NOMO-1 (cell line): ENCODE data around the gene GSTT4.
"Not testable (repeated sequence)": the region's sequence is repeated elsewhere in the genome, so short reads cannot be mapped to it uniquely, and the experiment has no call there.

Experiments
- DNase-seq, 2 experiments: peaks; one replicate each; lab custom pipeline; 2025; ENCODE audit not compliant: unreplicated experiment in 2 of 2; lab: John Stamatoyannopoulos, UW

The GSTT4 gene

DNA sequence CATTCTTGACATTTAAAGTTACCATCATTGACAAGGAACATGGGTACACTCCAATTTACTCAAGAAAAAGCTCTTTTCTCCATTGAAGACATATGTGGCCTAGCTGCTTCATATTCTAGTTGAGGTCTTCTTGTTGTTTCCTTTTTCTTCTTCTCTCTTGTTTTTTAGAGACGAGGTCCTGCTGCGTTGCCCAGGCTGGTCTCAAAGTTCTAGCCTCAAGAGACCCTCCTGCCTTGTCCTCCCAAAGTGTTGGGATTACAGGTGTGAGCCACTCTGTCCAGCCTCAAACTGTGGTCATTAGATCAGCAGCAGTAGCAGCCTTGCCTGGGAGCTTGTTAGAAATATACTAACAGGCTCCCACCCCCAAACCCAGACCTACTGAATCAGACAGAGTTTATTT is 12.2 kb downstream of the GSTT4 start:
- not testable (repeated sequence) for DNase-seq

DNA sequence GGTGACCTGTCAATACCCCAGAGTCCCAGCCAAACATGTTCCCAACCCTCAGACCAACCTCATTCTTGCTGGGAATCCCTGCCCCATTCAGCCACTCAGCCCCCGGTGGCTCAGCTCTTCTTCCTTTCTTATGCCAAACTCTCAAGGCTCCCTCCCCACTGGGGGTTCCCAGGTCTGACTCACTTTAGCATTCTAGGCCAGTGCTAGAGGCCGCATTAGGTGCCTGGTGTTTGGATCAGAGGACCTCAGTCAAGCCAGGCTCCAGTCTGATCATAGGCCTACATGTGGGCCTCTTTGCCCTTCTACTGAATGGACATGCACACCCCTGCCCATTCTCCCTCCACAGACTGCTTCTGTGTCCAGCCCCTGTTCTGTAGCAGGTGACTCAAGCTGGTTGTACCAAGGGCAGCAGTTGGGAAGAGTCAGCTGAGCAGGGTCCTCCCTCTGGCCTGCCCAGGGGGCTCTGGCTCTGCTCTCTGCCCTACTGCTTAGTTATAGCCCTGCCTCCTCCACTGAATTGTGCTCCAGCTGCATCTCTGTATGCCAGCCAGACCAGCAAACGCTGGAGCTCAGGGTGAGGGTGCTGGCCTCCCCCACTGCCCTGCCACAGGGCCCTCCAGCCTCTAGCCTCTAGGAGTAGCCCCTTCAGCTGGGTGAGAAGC is 15.5 kb downstream of the GSTT4 start:
- not testable (repeated sequence) for DNase-seq

DNA sequence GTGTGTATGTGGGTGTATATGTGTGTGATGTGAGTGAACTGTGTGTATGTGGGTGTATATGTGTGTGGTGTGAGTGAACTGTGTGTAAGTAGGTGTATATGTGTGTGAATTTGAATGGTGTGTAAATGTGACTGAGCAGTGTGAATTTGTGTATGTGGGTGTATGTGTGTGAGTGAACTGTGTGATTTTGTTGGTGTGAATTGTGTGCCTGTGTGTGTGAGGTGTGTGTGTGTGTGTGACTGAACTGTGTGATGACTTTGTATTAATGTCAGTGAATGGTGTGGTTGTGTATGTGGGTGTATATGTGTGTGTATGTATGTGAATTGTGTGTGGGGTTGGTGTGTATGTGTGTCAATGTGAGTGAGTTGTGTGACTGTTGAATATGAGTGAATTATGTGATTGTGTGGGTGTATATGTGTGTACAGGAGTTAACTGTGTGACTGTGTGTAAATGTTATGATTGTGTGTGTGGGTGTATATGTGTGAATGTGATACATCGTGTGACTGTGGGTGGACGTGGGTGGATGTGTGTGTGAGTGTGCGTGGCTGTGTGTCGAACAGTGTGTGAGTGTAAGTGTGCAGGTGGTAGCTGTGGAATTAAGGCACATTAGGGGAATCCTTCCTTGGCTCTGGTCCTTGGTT is 18.6 kb downstream of the GSTT4 start:
- not testable (repeated sequence) for DNase-seq

DNA sequence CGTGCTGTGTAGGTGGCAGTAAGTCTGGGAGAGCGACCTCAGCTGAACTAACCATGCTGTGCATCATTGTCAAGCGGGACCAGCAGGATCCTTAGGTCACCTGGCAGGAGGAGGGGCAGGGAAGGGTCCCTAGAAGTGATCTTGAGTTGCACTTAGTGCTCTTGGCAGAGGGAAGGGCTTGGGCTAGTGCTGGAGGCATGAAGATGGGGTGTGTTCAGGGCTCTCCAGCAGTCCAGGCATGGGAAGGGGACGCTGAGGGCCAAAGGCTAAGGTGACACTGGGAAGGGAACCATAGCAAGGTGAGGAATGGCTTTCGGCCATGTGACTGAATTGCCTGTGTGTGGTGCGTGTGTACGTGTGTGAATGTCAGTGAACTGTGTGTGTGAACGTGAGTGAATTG is 19.2 kb downstream of the GSTT4 start:
- not testable (repeated sequence) for DNase-seq

DNA sequence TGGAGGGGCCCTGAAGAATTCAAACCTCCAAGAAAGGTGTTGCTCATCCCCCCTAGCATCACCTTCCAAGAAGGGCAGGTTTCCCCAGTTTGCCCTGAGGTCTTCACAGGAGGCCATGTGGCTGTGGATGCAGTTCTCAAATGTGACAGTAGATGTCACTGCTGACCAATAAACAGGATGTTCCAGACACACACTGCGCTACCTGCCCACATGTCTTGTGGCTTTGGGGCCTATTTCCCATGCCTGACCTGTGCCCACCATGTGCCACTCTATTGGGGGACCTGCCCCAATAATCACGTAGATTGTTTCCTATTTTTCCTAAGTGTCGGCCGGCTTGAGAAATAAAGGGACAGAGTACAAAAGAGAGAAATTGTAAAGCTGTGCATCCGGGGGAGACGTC is 20.8 kb downstream of the GSTT4 start:
- DNase-seq: peak; percentile 3 to 50

DNA sequence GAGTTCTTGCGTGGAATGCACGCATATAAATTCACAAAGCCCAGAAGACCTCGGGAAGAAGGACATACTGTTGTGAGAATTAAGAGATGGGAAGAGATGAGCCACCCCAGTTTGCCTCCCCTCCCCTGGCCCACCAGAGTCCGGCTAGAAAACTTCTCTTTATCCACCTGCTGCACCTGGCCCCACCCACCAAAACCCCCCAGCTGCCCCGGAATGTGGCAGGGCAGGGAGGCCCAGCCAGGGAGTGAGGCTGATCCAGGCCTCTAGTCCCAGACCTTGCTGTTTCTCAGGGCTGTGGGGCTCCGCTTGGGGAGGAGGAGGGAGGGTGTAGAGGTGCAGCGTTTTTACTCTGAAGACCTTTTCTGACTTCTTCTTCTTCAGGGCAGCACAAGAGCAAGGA is 24.7 kb downstream of the GSTT4 start:
- not testable (repeated sequence) for DNase-seq

DNA sequence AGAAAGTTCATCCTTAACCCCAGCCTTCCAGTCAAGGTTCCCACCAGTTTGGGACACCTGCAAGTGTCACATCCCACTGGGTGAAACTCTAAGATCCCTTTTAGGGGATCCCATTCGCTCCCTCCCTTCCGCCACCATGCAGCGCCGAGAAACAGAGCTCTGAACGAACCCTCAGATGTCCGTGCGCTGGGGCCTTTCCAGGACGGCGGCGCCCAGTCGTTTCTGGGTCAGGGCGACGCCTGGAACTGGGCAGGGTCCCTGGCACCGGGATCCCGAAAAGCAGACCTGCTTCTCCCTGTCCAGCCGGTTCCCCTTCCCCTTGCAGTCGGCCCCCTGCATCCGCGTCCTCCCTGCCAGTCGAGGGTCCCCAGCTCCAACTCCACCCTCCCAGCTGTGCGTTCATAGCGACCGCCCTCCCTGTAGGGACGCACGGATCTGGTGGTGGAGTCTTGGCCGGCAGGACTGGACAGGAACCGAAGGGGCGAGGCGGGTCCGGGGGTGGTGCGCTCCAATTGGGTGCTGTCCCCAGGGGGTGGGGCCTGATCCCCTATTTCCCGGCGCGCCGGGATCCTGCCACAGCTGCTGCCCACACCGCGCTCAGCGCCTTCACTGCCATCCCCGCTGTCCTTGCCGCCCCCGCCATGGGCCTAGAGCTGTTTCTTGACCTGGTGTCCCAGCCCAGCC is 25.6 kb downstream of the GSTT4 start, which contains the start of gene GSTT2:
Gene GSTT2 (plus strand): TSS at position 578 of the 684 bp plus-strand sequence.
- DNase-seq: not testable (repeated sequence)

DNA sequence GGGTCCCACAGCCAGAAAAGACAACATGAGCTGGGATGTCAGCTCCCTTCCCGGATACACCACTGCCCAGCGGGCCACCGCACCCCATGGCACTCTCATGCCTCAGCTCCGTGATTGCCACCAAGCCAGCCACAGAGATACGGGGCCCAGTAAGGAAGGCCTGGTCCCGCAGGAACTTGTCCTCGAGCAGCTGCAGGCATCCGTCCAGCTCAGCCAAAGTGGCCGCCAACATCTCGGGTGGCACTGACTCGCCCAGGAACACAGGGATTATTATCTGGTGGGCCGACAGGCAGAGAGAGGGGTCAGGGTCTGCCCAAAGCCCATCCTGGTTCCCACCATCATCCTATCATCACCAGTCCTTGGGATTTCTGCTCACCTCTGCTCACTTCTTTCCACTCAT is 27.9 kb downstream of the GSTT4 start:
- DNase-seq: not testable (repeated sequence)

DNA sequence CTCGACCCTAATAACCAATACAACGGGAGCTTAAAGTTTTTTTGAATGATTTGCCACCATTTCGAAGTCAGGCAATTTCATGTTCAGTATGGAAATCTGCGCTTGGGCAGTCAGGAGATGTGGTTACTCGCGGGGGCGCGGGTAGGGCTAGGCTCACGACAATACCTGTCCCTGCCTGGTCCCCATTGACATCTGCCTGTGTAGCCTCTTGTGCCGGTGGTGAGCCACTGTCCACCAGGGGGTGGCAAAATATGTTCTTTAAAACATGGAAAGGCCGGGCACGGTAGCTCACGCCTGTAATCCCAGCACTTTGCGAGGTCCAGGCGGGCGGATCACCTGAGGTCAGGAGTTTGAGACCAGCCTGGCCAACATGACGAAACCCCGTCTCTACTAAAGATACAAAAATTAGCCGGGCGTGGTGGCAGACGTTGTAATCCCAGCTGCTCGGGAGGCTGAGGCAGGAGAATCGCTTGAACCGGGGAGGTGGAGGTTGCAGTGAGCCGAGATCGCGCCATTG is 30.4 kb downstream of the GSTT4 start:
- DNase-seq: not testable (repeated sequence)

DNA sequence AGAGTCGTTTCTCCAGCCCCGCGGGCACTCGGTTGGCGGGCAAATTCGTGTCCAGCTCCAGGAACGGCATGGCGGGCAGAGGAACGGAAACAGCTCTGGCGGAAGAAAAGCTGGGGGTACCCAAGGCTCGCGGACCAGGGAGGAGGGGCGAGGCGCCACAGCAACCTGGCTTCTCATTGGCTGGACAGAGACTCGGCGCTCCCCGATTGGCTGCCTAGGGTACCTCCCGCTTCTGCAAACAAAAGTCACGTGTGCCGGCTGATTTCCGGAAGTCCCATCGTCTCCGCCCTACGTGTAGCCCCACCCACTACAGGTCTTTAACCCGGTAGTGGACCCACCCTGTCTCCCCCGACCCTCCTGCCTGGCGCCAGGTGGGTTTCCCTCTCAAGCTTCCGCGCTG is 30.9 kb downstream of the GSTT4 start, which contains the start of gene DDT:
Gene DDT (minus strand): TSS at position 97 of the 400 bp plus-strand sequence. CDS start 27 bp downstream, at position 70.
- DNase-seq: not testable (repeated sequence)

DNA sequence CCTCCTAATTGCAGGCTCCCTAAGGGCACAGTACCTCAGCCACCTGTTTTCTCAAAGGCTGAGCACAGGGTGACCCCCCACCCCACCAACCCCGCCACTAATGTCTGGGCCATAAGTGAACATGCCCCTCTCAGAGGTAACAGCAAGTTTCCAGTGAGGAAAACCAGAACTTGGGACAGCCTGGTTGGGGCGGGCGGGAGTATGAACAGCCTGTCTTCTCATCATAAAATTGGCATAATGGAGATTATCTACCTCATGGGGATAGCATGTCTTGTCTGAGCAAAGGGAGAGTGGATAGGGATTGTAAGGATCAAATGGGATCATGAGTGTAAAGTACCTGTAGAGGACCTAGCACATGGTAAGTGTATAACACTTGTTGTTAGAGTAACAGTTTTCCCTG is 33.3 kb downstream of the GSTT4 start:
- not testable (repeated sequence) for DNase-seq

DNA sequence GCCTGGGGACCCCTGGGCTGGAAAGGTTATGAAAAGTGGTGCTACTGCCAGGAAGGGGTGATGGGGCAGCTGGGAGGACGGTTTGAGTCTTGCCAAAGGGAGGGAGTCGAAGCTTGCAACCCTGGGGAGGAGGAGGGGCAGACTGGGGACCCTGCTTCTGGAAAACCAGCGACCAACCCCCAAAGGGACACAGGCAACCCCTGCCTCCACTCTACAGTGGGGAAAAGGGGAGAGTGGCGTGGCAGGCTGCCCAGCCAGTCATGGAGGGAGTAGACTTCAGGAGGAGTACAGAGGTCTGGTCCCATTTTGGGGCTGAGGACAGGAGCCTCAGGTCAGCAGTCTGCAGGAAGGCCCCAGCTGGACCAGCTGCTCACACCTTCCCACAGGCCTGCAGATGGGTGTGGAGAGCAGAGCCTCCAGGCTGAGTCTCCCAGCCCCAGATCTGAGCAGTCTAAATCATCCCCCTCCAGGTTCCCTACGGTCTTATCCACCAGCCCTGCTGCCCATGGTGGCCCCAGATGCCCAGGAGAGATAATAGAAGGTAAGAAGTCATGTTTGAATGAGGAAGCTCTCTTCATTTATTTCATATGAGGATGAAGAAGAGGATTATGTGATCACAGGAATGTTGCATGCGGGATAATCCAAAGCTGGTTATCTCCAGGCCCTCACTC is 34.3 kb downstream of the GSTT4 start:
- no peak for DNase-seq

DNA sequence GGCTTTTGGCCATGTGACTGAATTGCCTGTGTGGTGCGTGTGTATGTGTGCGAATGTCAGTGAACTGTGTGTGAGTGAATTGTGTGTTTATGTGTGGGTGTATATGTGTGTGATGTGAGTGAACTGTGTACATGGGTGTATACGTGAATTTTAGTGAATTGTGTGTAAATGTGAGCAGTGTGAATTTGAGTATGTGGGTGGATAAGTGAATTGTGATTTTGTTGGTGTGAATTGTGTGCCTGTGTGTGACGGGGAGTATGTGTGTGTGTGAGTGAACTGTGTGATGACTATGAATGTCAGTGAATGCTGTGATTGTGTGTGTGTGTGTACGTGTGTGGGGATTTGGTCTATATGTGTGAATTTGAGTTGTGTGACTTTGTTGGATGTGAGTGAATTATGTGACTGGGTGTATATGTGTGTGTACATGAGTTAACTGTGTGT is 35.0 kb downstream of the GSTT4 start:
- no peak for DNase-seq

DNA sequence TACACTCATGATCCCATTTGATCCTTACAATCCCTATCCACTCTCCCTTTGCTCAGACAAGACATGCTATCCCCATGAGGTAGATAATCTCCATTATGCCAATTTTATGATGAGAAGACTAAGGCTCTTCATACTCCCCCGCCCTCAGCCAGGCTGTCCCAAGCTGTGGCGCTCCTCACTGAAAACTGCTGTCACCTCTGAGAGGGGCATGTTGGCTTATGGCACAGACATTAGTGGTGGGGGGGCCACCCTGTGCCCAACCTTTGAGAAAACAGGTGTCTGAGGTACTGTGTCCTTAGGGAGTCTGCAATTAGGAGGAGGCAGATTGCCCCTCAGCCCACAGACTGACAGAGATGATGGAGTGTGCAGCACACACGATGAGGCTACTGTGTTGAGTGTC is 36.2 kb downstream of the GSTT4 start:
- no peak for DNase-seq

DNA sequence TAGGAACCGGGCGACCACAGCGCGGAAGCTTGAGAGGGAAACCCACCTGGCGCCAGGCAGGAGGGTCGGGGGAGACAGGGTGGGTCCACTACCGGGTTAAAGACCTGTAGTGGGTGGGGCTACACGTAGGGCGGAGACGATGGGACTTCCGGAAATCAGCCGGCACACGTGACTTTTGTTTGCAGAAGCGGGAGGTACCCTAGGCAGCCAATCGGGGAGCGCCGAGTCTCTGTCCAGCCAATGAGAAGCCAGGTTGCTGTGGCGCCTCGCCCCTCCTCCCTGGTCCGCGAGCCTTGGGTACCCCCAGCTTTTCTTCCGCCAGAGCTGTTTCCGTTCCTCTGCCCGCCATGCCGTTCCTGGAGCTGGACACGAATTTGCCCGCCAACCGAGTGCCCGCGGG is 38.7 kb downstream of the GSTT4 start, which contains the start of gene DDTL:
Gene DDTL (plus strand): TSS at position 321 of the 400 bp plus-strand sequence. CDS start 27 bp downstream, at position 348.
- DNase-seq: not testable (repeated sequence)

DNA sequence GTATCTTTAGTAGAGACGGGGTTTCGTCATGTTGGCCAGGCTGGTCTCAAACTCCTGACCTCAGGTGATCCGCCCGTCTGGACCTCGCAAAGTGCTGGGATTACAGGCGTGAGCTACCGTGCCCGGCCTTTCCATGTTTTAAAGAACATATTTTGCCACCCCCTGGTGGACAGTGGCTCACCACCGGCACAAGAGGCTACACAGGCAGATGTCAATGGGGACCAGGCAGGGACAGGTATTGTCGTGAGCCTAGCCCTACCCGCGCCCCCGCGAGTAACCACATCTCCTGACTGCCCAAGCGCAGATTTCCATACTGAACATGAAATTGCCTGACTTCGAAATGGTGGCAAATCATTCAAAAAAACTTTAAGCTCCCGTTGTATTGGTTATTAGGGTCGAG is 39.2 kb downstream of the GSTT4 start:
- DNase-seq: not testable (repeated sequence)

DNA sequence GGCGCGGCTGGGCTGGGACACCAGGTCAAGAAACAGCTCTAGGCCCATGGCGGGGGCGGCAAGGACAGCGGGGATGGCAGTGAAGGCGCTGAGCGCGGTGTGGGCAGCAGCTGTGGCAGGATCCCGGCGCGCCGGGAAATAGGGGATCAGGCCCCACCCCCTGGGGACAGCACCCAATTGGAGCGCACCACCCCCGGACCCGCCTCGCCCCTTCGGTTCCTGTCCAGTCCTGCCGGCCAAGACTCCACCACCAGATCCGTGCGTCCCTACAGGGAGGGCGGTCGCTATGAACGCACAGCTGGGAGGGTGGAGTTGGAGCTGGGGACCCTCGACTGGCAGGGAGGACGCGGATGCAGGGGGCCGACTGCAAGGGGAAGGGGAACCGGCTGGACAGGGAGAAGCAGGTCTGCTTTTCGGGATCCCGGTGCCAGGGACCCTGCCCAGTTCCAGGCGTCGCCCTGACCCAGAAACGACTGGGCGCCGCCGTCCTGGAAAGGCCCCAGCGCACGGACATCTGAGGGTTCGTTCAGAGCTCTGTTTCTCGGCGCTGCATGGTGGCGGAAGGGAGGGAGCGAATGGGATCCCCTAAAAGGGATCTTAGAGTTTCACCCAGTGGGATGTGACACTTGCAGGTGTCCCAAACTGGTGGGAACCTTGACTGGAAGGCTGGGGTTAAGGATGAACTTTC is 44.0 kb downstream of the GSTT4 start, which contains the start of gene GSTT2B:
Gene GSTT2B (minus strand): TSS at position 112 of the 688 bp plus-strand sequence. CDS start 64 bp downstream, at position 48.
- not testable (repeated sequence) for DNase-seq

DNA sequence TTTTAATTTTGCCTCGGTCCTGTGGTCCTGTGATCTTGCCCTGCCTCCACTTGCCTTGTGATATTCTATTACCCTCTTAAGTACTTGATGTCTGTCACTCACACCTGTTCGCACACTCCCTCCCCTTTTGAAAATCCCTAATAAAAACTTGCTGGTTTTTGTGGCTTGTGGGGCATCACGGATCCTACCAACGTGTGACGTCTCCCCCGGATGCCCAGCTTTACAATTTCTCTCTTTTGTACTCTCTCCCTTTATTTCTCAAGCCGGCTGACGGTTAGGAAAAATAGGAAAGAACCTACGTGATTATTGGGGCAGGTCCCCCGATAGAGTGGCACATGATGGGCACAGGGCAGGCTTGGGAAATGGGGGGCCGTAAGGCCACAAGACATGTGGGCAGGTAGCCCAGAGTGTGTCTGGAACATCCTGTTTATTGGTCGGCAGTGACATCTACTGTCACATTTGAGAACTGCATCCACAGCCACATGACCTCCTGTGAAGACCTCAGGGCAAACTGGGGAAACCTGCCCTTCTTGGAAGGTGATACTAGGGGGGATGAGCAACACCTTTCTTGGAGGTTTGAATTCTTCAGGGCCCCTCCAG is 48.9 kb downstream of the GSTT4 start:
- DNase-seq: peak in 1 of 2 experiments; percentile 6

DNA sequence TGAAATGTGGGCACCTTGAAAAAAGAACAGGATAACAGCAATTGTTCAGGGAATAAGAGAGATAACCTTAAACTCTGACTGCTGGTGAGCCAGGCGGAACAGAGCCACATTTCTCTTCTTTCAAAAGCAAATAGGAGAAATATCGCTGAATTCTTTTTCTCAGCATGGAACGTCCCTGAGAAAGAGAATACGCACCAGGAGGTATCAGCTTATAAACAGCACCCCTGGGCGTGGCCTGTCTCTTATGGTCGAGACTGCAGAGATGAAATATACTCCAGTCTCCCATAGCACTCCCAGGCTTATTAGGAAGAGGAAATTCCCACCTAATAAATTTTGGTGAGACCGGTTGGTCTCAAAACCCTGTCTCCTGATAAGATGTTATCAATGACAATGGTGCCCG is 49.4 kb downstream of the GSTT4 start:
- not testable (repeated sequence) for DNase-seq

DNA sequence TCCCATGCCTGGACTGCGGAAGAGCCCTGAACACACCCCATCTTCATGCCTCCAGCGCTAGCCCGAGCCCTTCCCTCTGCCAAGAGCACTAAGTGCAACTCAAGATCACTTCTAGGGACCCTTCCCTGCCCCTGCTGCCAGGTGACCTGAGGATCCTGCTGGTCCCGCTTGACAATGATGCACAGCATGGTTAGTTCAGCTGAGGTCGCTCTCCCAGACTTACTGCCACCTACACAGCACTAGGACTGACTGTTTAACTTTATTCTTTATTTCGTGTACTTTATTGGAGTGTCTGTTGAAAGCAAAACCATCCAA is 50.3 kb downstream of the GSTT4 start:
- not testable (repeated sequence) for DNase-seq
